Epithelial cell of proximal tubule (primary cell): ENCODE measurements around the gene KCNIP1. TPM values are rescaled to one million over a fixed set of nuclear protein-coding genes. Genes with fewer than 3 reads are reported as not detected.

ENCODE experiments used
- DNase-seq: peaks from one replicate; pipeline ENCODE4 v3.0.0-alpha.2; 2011; ENCODE audit warnings: low read depth
- H3K4me3 ChIP-seq: 2 replicates; pipeline ENCODE4 v1.5.1; 2011; ENCODE audit warnings: low read depth, mild to moderate bottlenecking, low read length
- total RNA-seq: library from RNA; depleted of rRNA; stranded (reverse); fragments of >200 nt; gene quantifications from 2 replicates; pipeline ENCODE4 v1.2.3, GENCODE V29; 2015
- TF ChIP-seq, protein P1 (sequence below): conservative IDR thresholded peaks from 2 replicates; pipeline ENCODE4 v1.5.1; 2012; ENCODE audit warnings: low read depth, mild to moderate bottlenecking, low read length

Gene KCNIP1
- total RNA-seq, 1 donor from 2014 or later = 2.0 TPM

DNA sequence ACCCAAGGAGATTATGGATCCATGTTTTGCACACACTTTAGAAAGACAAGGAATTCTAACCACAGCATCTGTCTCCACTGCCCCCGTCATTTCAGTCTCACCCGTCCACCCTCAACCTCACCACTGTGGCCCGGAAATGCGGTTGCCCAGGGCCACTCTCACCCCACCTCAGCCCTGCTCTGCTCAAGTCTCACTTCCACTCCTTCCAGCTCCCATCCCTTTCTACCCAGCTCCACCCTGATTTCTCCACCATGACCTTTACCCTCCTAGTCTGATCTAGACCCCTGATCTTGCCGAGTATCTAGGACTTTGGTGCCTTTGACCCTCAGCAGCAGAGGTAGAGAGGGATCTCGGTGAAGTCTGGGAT is 7.2 kb upstream of the KCNIP1 start:
- no peak overlapping the region for H3K4me3 ChIP-seq
- no peak for DNase-seq
- TF ChIP-seq, protein P1, sequence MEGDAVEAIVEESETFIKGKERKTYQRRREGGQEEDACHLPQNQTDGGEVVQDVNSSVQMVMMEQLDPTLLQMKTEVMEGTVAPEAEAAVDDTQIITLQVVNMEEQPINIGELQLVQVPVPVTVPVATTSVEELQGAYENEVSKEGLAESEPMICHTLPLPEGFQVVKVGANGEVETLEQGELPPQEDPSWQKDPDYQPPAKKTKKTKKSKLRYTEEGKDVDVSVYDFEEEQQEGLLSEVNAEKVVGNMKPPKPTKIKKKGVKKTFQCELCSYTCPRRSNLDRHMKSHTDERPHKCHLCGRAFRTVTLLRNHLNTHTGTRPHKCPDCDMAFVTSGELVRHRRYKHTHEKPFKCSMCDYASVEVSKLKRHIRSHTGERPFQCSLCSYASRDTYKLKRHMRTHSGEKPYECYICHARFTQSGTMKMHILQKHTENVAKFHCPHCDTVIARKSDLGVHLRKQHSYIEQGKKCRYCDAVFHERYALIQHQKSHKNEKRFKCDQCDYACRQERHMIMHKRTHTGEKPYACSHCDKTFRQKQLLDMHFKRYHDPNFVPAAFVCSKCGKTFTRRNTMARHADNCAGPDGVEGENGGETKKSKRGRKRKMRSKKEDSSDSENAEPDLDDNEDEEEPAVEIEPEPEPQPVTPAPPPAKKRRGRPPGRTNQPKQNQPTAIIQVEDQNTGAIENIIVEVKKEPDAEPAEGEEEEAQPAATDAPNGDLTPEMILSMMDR = no peak

DNA sequence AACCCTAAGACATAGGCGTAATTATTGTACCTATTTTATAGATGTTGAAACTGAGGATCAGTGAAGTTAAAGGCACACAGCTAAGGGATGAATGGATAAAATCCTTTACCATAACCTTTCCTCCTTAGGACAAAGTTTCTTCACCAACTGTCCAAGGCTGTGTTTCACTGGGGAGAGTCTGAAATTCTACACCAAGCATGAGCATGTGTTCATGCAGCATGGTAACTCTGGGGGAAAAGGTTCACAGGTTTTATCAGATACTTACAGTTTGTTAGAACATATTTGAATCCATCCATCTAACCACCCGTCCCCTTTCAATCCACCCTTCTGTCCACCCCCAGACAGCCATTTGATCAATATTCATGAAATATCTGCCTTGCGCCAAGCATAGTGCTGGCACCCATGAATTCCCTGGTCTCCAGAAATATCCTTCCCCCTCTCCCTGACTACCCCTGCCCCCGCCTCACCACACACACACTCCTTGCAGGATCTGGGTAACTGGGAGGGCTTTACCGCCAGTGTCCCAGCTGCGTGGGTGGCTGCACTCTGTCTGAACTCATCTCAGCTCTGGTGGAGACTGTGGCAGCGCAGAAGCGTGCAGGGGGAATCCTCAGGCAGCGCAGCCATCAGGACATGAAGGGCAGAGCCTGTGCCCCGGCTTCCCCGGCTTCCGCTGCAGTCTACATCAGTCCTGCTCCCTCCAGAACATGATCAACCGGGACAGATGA is 6.3 kb upstream of the KCNIP1 start:
- TF ChIP-seq, protein P1 = no peak
- no peak overlapping the region for H3K4me3 ChIP-seq
- no peak for DNase-seq

DNA sequence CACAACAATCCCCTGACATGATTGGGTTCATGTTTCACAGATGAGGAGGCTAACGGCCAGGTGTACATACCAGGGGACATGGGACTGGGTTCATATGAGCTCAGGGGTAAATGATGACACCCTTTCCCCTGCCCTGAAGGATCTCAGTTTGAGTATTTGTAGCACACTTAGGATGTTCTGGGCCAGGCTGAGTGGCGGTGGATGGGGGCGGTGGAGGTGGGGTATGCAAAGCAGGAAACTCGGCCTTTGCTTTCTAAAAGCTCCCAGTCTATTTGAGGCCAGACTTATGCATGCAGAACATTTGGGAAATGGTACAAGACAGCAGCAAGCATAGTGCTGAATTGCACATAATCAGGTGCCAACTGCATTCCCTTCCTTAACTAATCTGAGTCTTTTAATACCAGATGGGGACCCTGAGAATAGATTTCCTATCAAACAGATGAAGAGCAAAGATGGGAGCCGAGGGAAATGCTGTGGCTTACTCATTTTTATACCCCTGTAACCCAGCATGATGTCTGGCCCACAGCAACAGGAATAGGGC is 4.9 kb upstream of the KCNIP1 start:
- TF ChIP-seq, protein P1 = no peak
- DNase-seq = no peak

DNA sequence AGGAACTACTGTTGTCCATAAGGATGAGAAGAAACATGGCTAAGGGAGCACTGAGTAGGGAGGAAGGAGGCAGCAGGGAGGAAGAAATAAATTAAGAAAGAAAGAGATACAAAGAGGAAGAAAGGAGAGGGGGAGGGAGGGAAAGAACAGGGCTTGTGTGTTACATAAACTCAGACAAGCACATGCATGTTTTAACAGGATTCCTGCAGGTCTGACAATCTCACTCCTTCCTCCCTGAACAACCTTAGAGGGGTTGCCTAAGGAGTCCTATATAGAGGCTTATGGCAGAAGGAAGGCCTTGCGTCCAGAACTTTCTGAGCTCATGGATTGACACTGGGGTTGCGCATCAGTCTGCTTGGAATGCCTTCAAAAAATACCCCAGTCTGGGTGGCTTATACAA is 4.2 kb upstream of the KCNIP1 start:
- DNase-seq = no peak
- no peak overlapping the region for H3K4me3 ChIP-seq
- TF ChIP-seq, protein P1 = no peak

More for the DNA sequence above, 4.9 kb upstream of the KCNIP1 start:
- no peak overlapping the region for H3K4me3 ChIP-seq

DNA sequence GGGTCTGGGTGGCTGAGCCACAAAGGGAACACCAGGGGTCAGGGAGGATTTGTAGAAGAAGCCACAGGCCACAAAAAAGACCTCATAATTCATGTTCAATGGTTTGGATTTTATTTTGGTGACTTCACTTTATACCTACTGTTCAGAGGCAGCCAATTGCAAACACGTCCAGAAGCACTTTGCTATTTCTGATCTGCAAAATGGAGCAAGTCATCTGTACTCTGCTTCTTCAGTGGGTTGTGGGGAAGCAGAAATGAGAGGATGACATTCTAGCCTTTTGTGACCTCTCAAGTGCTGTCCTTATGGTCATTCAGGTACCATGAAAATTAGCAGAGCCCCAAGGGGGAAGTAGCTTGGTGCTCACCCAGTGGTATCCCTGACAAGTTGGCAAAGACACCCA is 2.5 kb upstream of the KCNIP1 start:
- no peak overlapping the region for H3K4me3 ChIP-seq
- DNase-seq = no peak
- TF ChIP-seq, protein P1 = no peak

DNA sequence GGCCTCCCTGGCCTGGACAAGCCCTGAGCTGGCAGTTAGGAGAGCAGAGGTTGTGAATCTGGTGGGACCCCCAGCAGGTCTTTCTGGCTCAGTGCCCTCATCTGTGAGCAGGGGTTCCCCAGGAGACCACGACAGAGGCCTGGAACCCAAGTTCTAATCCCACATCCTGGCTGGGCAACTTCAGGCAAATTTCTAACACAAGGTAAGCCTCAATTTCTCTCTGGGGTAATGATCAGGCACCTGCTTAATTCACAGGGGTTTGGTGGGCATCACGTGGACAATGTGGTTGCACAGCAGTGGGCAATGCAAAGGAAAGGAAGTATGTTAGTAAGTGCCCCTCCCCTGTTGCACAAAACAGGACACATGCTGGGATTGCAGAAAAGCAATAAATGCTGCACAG is 1.9 kb upstream of the KCNIP1 start:
- no peak overlapping the region for H3K4me3 ChIP-seq
- no peak for DNase-seq
- TF ChIP-seq, protein P1 = no peak
